Brain pericyte (primary cell): ENCODE results near the gene GABBR2.

ENCODE experiments used
- DNase-seq: peaks from one replicate; pipeline ENCODE4 v3.0.0-alpha.2; 2012; ENCODE audit warnings: low read depth, low spot score

Gene GABBR2

GRCh38 chr9:98721643-98722042 is 12.9 kb upstream of the GABBR2 start:
- no peak for DNase-seq

GRCh38 chr9:98720402-98720801 is 11.7 kb upstream of the GABBR2 start:
- no peak for DNase-seq

GRCh38 chr9:98719055-98719454 is 10.3 kb upstream of the GABBR2 start:
- no peak for DNase-seq

- no peak for DNase-seq
Observed at GRCh38 chr9:98714833-98715232, 6.1 kb upstream of the GABBR2 start.

- no peak for DNase-seq
Observed at GRCh38 chr9:98712987-98713386, 4.3 kb upstream of the GABBR2 start.

GRCh38 chr9:98709968-98710965 is 1.5 kb upstream of the GABBR2 start:
- DNase-seq: no peak

GRCh38 chr9:98708103-98708932 is 417 bp downstream of the GABBR2 start:
- no peak for DNase-seq

GRCh38 chr9:98707166-98708102 is 1.3 kb downstream of the GABBR2 start:
- no peak for DNase-seq

- no peak for DNase-seq
Observed at GRCh38 chr9:98706651-98707165, 2.0 kb downstream of the GABBR2 start.

GRCh38 chr9:98702835-98703380 is 5.8 kb downstream of the GABBR2 start:
- DNase-seq: no peak

GRCh38 chr9:98702340-98702739 is 6.4 kb downstream of the GABBR2 start:
- DNase-seq: no peak

- DNase-seq: no peak
Observed at GRCh38 chr9:98701576-98701975, 7.2 kb downstream of the GABBR2 start.

GRCh38 chr9:98700801-98701200 is 7.9 kb downstream of the GABBR2 start:
- no peak for DNase-seq

GRCh38 chr9:98698856-98699255 is 9.9 kb downstream of the GABBR2 start:
- DNase-seq: no peak

GRCh38 chr9:98694943-98695342 is 13.8 kb downstream of the GABBR2 start:
- no peak for DNase-seq

GRCh38 chr9:98692392-98692791 is 16.3 kb downstream of the GABBR2 start:
- no peak for DNase-seq

- no peak for DNase-seq
Observed at GRCh38 chr9:98691890-98692289, 16.8 kb downstream of the GABBR2 start.

GRCh38 chr9:98690686-98691085 is 18.0 kb downstream of the GABBR2 start:
- DNase-seq: no peak

GRCh38 chr9:98688710-98689495 is 19.8 kb downstream of the GABBR2 start:
- no peak for DNase-seq

GRCh38 chr9:98687911-98688310 is 20.8 kb downstream of the GABBR2 start:
- DNase-seq: no peak
